Omental fat pad (tissue), 4 donors: ENCODE data around the gene OR1J4. TPM values are rescaled to one million over a fixed set of nuclear protein-coding genes. Genes with fewer than 3 reads are reported as not detected.

Experiments used
- ATAC-seq: fragments of 150-250 bp; one replicate; pipeline ENCODE4 v1.9.1; 2016; ENCODE audit warnings: mild to moderate bottlenecking, moderate library complexity; ENCODE audit not compliant: low FRiP score
- DNase-seq: peaks from one replicate; pipeline ENCODE4 v3.0.0-alpha.2; 2019; ENCODE audit warnings: low spot score
- CTCF ChIP-seq, 3 donors: fragments of 450-650 bp; IDR thresholded peaks; one replicate each; pipeline ENCODE4 v1.5.1; 2016 to 2017; ENCODE audit warnings: antibody characterized with exemption in 3 of 3, mild to moderate bottlenecking in 3 of 3, moderate library complexity in 2 of 3
- total RNA-seq, 4 donors: library from RNA; depleted of rRNA; stranded (reverse); fragments of >200 nt; gene quantifications; one replicate each; pipeline ENCODE4 v1.1.0, GENCODE V29; 2016

The OR1J4 gene
- total RNA-seq, 4 donors from 2014 or later = not detected

DNA sequence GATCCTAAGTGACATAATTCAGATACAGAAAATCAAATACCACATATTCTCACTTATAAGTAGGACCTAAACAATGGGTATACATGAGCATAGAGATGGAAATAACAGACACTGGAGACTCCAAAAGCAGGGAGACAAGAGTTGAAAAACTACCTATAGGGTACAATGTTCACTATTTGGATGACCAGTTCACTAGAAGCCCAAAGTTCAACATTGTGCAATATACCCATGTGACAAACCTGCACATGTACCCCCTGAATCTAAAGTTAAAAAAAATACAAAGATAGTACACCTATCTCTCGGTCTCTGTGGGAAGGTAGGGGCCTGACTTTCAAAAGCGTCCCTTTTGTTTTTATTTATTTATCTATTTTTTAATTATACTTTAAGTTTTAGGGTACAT, 19.8 kb downstream of the OR1J4 start:
- ATAC-seq = no peak
- no peak for TF ChIP-seq CTCF (IDR thresholded peaks at IDR 0.05)
- no peak for DNase-seq

GRCh38 chr9:122546196-122546595, 27.3 kb downstream of the OR1J4 start:
- no peak for DNase-seq
- no peak for ATAC-seq
- TF ChIP-seq CTCF (IDR thresholded peaks at IDR 0.05) = no peak

DNA sequence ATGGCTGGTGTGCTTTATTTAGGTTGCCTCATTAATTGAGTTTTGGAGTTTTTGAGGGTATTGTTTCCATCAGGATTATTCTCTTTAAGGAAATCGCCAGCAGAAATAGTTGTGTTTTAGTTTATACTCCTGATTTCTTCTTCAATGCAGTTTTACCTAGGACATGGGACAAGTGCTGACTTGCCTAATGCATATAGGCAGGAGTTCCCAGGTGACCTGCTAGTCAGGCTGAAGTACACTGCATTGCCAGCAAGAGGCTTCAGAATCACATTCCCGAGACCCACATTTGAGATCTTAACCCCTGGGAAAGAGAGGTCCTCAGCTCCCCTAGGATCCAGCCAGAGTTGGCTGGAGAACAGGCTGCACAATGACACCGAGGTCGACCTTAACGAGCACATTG, 32.4 kb downstream of the OR1J4 start:
- no peak for TF ChIP-seq CTCF (IDR thresholded peaks at IDR 0.05)
- DNase-seq = no peak
- ATAC-seq = no peak

- DNase-seq (no peak), ATAC-seq (no peak)
- no peak for TF ChIP-seq CTCF (IDR thresholded peaks at IDR 0.05)
These were observed 33.9 kb downstream of the OR1J4 start, which contains the start of gene OR1N2 for GRCh38 chr9:122552812-122553211. Gene OR1N2, plus strand, starts transcription at chr9:122553112. Its CDS starts 100 bp downstream, at chr9:122553212.

DNA sequence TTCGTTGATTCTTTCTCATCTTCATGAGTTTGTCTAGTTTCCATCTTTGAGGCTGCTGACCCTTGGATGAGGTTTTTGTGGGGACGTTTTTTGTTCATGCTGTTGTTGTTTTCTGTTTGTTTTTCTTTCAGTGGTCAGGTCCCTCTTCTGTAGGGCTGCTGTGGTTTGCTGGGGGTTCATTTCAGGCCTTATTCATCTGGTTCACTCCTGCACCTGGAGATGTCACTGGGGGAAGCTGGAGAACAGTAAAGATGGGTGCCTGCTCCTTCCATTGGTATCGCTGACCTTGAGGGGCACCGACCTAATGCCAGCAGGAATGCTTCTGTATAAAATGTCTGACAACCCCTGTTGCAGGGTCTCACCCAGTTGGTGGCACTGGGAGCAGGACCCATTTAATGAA, 42.5 kb downstream of the OR1J4 start:
- no peak for ATAC-seq
- TF ChIP-seq CTCF (IDR thresholded peaks at IDR 0.05) = no peak
- DNase-seq = no peak

DNA sequence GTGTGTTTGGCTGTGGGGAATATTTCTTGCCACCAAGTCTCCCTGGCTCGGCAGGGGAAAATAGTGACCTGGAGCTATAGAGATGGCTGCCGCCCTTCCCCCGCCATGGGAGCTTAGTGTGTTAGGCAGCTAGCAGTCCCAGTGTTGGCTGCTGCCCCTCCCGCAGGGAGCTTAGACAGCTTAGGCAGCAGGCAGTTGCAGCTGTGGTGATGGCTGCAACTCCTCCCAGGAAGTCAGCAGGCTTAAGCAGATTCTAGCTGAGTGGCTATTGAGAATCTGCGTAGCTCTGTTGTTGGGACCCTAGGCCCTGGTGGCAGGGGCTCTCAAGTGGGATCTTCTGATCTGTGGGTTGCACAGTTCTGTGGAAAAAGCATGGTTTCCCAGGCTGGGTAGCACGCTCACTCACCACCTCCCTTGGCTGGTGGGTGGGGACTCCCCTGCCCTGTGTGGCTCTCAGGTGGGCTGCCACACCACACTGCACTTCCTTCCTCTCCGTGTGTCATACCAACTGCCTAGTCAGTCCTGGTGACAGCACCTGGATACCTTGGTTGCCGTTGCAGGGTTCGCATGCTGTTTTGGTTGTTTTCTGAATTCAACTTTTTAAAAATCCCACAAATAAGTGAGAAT, 43.3 kb downstream of the OR1J4 start:
- DNase-seq (no peak), ATAC-seq (no peak)
- no peak for TF ChIP-seq CTCF (IDR thresholded peaks at IDR 0.05)

GRCh38 chr9:122567901-122568300, 49.0 kb downstream of the OR1J4 start:
- ATAC-seq = no peak
- TF ChIP-seq CTCF (IDR thresholded peaks at IDR 0.05) = no peak
- no peak for DNase-seq
